ENCODE results near the gene SUCLG1.
"Not testable (repeated sequence)": the region's sequence is repeated elsewhere in the genome, so short reads cannot be mapped to it uniquely, and the experiment has no call there.

The SUCLG1 gene

GRCh38 chr2:84421197-84421596 lies 37.9 kb downstream of the SUCLG1 start:
- DNase-seq (ENCODE audit: low read depth): no peak

GRCh38 chr2:84417453-84418145 lies 41.5 kb downstream of the SUCLG1 start:
- DNase-seq (ENCODE audit: low read depth): no peak

GRCh38 chr2:84409531-84409930 lies 49.5 kb downstream of the SUCLG1 start:
- DNase-seq (ENCODE audit: low read depth): no peak

- not testable (repeated sequence) for DNase-seq (ENCODE audit: low read depth)
Observed at GRCh38 chr2:84402111-84402510, 57.0 kb downstream of the SUCLG1 start.

GRCh38 chr2:84399839-84400238 lies 59.2 kb downstream of the SUCLG1 start:
- DNase-seq (ENCODE audit: low read depth): not testable (repeated sequence)

GRCh38 chr2:84395820-84396219 lies 63.3 kb downstream of the SUCLG1 start:
- DNase-seq (ENCODE audit: low read depth): no peak

GRCh38 chr2:84394628-84395027 lies 64.5 kb downstream of the SUCLG1 start:
- DNase-seq (ENCODE audit: low read depth): no peak

- no peak for DNase-seq (ENCODE audit: low read depth)
Observed at GRCh38 chr2:84393829-84394228, 65.3 kb downstream of the SUCLG1 start.

GRCh38 chr2:84389794-84390193 lies 69.3 kb downstream of the SUCLG1 start:
- no peak for DNase-seq (ENCODE audit: low read depth)

- DNase-seq (ENCODE audit: low read depth): no peak
Observed at GRCh38 chr2:84388921-84389490, 70.1 kb downstream of the SUCLG1 start.

- DNase-seq (ENCODE audit: low read depth): no peak
Observed at GRCh38 chr2:84388133-84388532, 70.9 kb downstream of the SUCLG1 start.

GRCh38 chr2:84386336-84387040 lies 72.6 kb downstream of the SUCLG1 start:
- no peak for DNase-seq (ENCODE audit: low read depth)

- no peak for DNase-seq (ENCODE audit: low read depth)
Observed at GRCh38 chr2:84383271-84383670, 75.8 kb downstream of the SUCLG1 start.

GRCh38 chr2:84380875-84381274 lies 78.2 kb downstream of the SUCLG1 start:
- DNase-seq (ENCODE audit: low read depth): no peak

GRCh38 chr2:84378960-84379359 lies 80.1 kb downstream of the SUCLG1 start:
- DNase-seq (ENCODE audit: low read depth): no peak

GRCh38 chr2:84375020-84375419 lies 84.1 kb downstream of the SUCLG1 start:
- no peak for DNase-seq (ENCODE audit: low read depth)

- no peak for DNase-seq (ENCODE audit: low read depth)
Observed at GRCh38 chr2:84373866-84374265, 85.2 kb downstream of the SUCLG1 start.

Measured in T-helper 22 cell (primary cell).